ENCODE results near the gene TMEM237.

DNA sequence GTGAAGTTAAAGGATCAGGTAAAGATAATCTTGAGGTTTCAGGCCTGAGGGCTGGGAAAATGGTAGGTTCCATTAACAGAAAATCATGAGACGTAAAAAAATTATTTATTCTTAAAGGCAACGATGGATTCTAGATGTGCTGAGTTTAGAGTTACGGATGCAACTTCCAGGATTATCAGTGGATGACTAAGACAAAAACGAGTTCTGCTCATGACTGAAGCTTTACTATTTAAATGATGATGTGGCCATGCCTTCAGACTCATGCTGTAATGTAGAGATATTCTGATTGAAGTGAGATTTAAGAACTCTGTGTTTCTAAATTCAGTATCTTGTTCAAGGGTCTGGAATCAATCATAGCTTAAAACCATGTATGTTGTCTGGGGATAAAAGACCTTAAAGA, 5.0 kb downstream of the TMEM237 start:
- TF ChIP-seq, protein P1, sequence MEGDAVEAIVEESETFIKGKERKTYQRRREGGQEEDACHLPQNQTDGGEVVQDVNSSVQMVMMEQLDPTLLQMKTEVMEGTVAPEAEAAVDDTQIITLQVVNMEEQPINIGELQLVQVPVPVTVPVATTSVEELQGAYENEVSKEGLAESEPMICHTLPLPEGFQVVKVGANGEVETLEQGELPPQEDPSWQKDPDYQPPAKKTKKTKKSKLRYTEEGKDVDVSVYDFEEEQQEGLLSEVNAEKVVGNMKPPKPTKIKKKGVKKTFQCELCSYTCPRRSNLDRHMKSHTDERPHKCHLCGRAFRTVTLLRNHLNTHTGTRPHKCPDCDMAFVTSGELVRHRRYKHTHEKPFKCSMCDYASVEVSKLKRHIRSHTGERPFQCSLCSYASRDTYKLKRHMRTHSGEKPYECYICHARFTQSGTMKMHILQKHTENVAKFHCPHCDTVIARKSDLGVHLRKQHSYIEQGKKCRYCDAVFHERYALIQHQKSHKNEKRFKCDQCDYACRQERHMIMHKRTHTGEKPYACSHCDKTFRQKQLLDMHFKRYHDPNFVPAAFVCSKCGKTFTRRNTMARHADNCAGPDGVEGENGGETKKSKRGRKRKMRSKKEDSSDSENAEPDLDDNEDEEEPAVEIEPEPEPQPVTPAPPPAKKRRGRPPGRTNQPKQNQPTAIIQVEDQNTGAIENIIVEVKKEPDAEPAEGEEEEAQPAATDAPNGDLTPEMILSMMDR (tag by site-specific recombination; IDR thresholded peaks at IDR 0.05): no peak
- TF ChIP-seq, protein P2, sequence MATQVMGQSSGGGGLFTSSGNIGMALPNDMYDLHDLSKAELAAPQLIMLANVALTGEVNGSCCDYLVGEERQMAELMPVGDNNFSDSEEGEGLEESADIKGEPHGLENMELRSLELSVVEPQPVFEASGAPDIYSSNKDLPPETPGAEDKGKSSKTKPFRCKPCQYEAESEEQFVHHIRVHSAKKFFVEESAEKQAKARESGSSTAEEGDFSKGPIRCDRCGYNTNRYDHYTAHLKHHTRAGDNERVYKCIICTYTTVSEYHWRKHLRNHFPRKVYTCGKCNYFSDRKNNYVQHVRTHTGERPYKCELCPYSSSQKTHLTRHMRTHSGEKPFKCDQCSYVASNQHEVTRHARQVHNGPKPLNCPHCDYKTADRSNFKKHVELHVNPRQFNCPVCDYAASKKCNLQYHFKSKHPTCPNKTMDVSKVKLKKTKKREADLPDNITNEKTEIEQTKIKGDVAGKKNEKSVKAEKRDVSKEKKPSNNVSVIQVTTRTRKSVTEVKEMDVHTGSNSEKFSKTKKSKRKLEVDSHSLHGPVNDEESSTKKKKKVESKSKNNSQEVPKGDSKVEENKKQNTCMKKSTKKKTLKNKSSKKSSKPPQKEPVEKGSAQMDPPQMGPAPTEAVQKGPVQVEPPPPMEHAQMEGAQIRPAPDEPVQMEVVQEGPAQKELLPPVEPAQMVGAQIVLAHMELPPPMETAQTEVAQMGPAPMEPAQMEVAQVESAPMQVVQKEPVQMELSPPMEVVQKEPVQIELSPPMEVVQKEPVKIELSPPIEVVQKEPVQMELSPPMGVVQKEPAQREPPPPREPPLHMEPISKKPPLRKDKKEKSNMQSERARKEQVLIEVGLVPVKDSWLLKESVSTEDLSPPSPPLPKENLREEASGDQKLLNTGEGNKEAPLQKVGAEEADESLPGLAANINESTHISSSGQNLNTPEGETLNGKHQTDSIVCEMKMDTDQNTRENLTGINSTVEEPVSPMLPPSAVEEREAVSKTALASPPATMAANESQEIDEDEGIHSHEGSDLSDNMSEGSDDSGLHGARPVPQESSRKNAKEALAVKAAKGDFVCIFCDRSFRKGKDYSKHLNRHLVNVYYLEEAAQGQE (tag by site-specific recombination; IDR thresholded peaks at IDR 0.05): no peak
- TF ChIP-seq OSR2 (tag by site-specific recombination; IDR thresholded peaks at IDR 0.05): no peak
- no peak for TF ChIP-seq ZNF138 (tag by site-specific recombination; IDR thresholded peaks at IDR 0.05; ENCODE audit: borderline replicate concordance)

Data from HEK293 (cell line).